ENCODE results near the gene FN3KRP. TPM values are rescaled to one million over a fixed set of nuclear protein-coding genes. Genes with fewer than 3 reads are reported as not detected.
A peak's percentile ranks its signal among the peaks of the same experiment; 100 is the strongest.

FN3KRP gene
- total RNA-seq, 1 donor, result 18.7 TPM

- no peak for DNase-seq (ENCODE audit: low read depth)
- H3K4me3 ChIP-seq (ENCODE audit: low read depth, low read length), result no peak overlapping the region
- no peak for TF ChIP-seq CTCF (IDR thresholded peaks at IDR 0.05; ENCODE audit: insufficient read depth, low read length)
Observed at GRCh38 chr17:82723169-82723807, 6.8 kb downstream of the FN3KRP start.

- no peak for TF ChIP-seq CTCF (IDR thresholded peaks at IDR 0.05; ENCODE audit: insufficient read depth, low read length)
- no peak for DNase-seq (ENCODE audit: low read depth)
- no peak overlapping the region for H3K4me3 ChIP-seq (ENCODE audit: low read depth, low read length)
Observed at GRCh38 chr17:82726427-82726826, 9.9 kb downstream of the FN3KRP start.

- H3K4me3 ChIP-seq (ENCODE audit: low read depth, low read length), result no peak overlapping the region
- TF ChIP-seq CTCF (IDR thresholded peaks at IDR 0.05; ENCODE audit: insufficient read depth, low read length), result no peak
- no peak for DNase-seq (ENCODE audit: low read depth)
Observed at GRCh38 chr17:82729479-82730260, 13.2 kb downstream of the FN3KRP start.

- TF ChIP-seq CTCF (IDR thresholded peaks at IDR 0.05; ENCODE audit: insufficient read depth, low read length), result no peak
Observed at GRCh38 chr17:82732118-82732743, 15.7 kb downstream of the FN3KRP start.

GRCh38 chr17:82734987-82735866 is 18.7 kb downstream of the FN3KRP start, which contains the start of gene FN3K:
FN3K (plus strand) TSS chr17:82735615; CDS start chr17:82735637, 22 bp downstream.
- peak within 1 kb of the TSS; percentile 69 for H3K4me3 ChIP-seq (ENCODE audit: low read depth, low read length)
- TF ChIP-seq CTCF (IDR thresholded peaks at IDR 0.05; ENCODE audit: insufficient read depth, low read length), result no peak
- DNase-seq (ENCODE audit: low read depth), result peak; percentile 70

More at GRCh38 chr17:82732118-82732743, 15.7 kb downstream of the FN3KRP start:
- no peak for DNase-seq (ENCODE audit: low read depth)
- no peak overlapping the region for H3K4me3 ChIP-seq (ENCODE audit: low read depth, low read length)

- no peak for TF ChIP-seq CTCF (IDR thresholded peaks at IDR 0.05; ENCODE audit: insufficient read depth, low read length)
- no peak for DNase-seq (ENCODE audit: low read depth)
- no peak overlapping the region for H3K4me3 ChIP-seq (ENCODE audit: low read depth, low read length)
Observed at GRCh38 chr17:82736511-82737185, 20.1 kb downstream of the FN3KRP start.

Measured in fibroblast of the aortic adventitia (primary cell).